GM12873 (cell line): ENCODE results near the gene PPEF1.

ENCODE experiments used
- TF ChIP-seq, protein P1 (sequence below): IDR thresholded peaks from 2 replicates; pipeline ENCODE4 v1.5.1; 2012; ENCODE audit warnings: low read depth, mild to moderate bottlenecking, moderate library complexity, low read length, control low read depth; ENCODE audit not compliant: insufficient read depth; ENCODE audit errors: missing control alignments

Gene PPEF1

DNA sequence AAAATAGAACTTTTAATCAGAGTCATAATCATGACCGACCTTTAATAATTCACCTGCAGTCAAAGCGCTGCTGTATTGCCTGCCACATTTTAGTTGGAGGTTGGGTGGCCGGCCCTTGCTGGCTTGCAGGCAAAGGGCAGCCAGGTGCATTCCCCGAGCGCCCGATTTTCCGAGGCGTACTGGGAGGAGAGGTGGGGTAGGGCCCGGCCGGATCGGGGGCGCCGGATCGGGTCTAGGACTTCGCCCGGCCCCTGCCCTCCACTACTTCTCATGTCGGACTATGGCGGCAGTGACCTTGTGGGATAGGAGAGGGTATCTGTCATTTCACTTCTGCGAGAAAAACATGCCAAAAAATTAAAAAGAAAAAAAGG lies 33.0 kb upstream of the PPEF1 start:
- TF ChIP-seq, protein P1, sequence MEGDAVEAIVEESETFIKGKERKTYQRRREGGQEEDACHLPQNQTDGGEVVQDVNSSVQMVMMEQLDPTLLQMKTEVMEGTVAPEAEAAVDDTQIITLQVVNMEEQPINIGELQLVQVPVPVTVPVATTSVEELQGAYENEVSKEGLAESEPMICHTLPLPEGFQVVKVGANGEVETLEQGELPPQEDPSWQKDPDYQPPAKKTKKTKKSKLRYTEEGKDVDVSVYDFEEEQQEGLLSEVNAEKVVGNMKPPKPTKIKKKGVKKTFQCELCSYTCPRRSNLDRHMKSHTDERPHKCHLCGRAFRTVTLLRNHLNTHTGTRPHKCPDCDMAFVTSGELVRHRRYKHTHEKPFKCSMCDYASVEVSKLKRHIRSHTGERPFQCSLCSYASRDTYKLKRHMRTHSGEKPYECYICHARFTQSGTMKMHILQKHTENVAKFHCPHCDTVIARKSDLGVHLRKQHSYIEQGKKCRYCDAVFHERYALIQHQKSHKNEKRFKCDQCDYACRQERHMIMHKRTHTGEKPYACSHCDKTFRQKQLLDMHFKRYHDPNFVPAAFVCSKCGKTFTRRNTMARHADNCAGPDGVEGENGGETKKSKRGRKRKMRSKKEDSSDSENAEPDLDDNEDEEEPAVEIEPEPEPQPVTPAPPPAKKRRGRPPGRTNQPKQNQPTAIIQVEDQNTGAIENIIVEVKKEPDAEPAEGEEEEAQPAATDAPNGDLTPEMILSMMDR = no peak

DNA sequence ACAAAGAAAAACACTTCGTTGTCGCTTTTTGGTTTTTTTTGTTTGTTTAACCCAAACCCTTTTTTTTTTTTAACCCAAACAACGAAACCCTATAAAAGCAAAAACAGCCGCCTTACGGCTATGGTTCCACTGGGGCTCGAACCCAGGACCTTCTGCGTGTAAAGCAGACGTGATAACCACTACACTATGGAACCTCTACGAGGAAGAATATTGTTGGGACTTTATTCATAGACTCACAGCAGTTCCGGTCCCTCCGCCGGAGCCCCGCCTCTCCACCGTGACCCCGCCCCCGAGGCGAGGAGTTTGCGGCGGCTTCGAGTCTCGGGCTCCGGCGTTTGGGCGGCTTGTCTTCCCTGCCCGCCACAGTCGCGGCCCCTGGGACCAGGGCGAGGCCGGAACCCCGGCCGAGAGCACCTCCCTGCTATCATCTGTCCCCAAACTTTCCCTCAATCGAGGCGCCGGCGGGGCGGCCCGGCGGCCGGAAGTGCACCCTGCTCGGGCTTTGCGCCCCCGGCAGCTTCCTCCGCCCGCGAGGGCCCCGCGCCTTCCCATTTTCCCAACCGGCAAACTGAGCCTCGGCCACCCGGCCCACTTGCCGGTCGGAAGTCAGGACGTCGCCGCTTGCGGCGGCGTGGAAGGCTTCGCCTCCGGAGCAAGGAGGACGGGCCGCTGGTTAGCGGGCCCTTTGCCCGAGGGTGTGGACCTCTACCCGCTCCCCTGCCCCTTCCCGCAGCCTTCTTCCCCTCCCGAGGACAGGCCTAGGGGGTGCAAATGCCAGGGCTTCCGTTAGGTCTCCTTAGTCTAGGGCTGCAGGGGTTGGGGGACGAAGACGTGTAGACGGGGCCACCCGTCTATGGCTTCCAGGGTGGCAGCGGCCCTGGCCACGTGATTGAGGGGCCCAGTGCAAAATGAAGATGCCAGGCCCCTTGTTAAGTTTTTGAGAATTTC lies 32.4 kb upstream of the PPEF1 start:
- TF ChIP-seq, protein P1 = no peak

DNA sequence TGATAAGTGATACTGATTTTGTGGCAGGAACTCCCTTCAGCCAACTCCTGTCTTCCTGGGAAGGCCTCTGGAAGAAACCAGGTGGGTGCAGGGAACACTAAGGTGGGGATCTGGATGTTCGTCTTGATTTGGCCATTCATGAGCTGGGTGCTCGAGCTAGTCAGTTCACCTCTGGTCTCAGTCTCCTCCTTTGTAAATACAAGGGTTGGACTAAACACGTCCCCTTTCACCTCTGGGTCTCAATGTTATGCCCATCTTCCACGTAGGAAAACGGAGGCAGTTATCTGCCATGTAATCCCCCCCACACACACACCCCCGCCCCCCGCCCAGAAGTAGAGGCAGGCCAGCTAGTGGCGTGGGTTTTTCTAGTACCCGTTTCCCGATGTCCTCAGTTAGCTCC lies 31.4 kb upstream of the PPEF1 start:
- TF ChIP-seq, protein P1 = no peak

DNA sequence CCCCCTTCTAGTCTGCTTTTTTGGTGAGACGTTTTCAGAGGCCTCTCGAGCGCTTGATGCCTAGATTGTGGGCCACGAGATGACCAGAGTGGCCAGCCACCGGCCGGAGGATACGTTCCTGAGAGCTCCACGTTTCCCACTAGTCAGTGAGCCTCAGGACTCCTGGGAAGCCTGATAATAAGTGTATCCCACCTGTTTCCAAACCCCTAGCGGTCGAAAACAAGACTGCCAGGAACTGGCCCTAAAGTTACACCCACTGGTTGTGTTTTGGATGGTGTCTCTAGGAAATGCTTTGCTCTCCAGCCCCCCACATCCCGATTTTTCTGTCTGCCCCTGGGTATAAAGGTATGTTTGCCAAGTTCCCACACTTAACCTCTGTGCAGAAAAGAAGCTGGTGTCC lies 31.0 kb upstream of the PPEF1 start:
- TF ChIP-seq, protein P1 = no peak

DNA sequence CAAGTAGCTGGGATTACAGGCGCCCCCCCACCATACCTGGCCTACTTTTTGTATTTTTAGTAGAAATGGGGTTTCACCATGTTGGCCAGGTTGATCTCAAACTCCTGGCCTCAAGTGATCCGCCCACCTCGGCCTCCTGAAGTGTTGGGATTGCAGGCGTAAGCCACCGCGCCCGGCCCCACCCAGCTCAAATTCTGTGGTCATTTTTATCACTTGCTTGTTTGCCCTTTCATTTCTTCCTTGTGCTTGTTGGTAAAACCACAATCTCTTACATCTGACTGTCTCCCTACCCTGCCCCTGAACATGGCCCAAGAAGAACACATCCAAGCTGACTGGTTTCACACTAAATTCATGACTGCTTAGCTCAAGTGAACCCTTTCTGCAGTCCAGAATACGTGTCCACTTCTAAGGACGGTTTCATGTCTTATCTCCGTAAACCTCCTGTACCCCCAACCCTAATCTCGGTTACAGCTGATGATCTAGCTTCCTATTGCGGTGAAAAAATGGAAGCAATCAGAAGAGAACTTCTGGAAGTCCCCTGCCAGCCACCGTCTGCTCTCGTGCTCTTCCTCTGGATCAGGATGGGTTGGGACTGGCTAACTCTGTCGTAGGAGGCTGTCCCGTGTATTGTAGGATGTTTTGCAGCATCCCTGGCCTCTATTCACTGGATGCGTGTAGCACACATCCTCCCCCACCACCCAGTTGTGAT lies 30.1 kb upstream of the PPEF1 start:
- TF ChIP-seq, protein P1 = no peak

DNA sequence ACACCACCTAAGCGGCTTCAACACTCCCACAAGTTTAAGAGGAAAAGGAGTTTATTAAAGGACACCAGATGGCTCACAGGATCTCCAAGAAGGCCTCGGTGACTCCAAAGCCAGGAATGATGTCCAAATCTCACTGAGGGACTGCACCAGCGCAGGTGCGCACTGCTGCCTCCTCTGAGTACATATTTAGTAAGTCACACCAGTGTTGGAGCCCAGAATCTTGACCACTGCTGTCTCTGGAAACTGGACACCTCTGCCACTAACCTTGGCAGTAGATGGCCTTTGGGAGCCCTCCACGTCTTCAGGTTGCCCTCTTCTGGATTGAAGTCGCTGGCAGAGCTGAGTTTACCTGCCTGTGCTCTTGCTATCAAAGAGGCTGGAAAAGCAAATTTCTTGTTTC lies 25.4 kb upstream of the PPEF1 start:
- TF ChIP-seq, protein P1 = no peak

DNA sequence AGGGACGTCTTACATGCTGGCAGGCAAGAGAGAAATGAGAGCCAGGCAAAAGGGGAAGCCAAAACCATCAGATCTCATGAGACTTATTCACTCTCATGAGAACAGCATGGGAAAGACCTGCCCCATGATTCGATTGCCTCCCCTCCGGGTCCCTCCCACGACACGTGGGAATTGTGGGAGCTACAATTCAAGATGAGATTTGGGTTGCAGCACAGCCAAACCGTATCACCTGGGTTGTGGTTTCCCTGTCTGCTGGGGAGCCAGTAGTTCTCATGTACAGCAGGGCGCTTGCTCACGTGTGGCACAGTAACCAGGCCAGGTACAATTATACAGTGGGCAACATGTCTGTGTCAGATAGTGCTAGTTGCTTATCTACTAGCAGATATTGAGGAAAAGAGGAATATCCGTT lies 24.5 kb upstream of the PPEF1 start:
- TF ChIP-seq, protein P1 = no peak
